ENCODE data around the gene PACRG.

The PACRG gene

GRCh38 chr6:162709431-162709830, 18.3 kb upstream of the PACRG start:
- DNase-seq (ENCODE audit: low read depth in 2 of 2, low spot score in 1 of 2) = no peak

DNA sequence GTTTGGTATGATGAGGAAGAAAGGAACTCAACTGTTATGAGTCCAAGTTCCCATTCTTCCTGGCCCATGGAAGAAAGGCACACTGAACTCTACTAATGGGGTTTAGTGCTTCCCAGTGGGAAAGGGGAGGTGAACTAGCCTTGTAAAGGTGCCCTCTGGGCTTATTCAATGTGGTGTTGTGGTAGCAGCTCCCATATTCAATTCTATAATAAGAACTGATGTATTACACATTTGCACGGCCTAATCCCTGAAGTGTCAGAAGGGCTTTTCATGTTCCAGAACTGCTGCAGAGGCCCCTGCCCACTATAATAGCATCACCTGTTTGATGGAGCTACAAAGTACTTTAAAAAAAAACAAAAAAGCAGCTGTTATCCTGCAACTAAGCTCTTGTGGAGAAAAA, 17.4 kb upstream of the PACRG start:
- no peak for DNase-seq (ENCODE audit: low read depth in 2 of 2, low spot score in 1 of 2)

GRCh38 chr6:162710936-162711335, 16.8 kb upstream of the PACRG start:
- no peak for DNase-seq (ENCODE audit: low read depth in 2 of 2, low spot score in 1 of 2)

DNA sequence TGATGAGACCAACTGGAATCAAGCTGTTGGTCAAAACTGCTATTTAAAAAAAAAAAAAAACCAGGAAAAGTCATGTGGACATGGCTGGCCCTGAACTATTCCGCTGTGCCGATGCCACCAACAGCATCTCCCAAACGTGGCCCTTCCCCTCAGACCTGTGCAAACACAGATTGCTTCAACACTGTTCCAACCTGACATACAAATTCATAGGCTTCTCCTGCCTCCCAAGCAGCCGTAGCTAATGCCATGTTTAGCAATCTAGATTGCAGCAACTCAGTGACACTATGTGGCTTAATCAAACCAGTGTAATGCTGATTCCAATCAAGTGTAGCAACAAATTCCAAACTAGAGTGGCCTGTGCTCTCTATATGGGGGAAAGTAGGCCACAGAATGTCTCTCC, 16.4 kb upstream of the PACRG start:
- DNase-seq (ENCODE audit: low read depth in 2 of 2, low spot score in 1 of 2) = no peak

GRCh38 chr6:162712694-162713093, 15.1 kb upstream of the PACRG start:
- no peak for DNase-seq (ENCODE audit: low read depth in 2 of 2, low spot score in 1 of 2)

GRCh38 chr6:162713974-162714780, 13.6 kb upstream of the PACRG start:
- no peak for DNase-seq (ENCODE audit: low read depth in 2 of 2, low spot score in 1 of 2)

DNA sequence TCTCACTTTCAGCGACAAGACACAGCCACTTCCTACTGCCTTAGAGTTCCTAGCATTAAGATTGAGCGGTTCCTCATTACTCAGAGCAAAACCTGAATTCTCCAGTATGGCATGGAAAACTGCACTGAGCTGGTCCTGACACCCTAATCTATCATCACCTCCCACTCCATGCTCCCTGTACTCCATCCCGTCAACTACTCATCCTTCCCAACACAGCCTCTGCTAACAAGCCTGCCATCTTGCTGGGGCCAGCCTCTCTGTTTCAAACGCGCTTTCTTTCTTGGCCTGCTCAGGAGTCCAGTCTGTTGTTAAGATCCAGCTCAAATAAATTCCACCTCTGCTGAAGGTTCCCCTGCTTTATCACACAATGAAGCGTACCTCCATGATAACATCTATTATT, 12.2 kb upstream of the PACRG start:
- no peak for DNase-seq (ENCODE audit: low read depth in 2 of 2, low spot score in 1 of 2)

- DNase-seq (ENCODE audit: low read depth in 2 of 2, low spot score in 1 of 2) = no peak
Observed at GRCh38 chr6:162719528-162719927, 8.2 kb upstream of the PACRG start.

DNA sequence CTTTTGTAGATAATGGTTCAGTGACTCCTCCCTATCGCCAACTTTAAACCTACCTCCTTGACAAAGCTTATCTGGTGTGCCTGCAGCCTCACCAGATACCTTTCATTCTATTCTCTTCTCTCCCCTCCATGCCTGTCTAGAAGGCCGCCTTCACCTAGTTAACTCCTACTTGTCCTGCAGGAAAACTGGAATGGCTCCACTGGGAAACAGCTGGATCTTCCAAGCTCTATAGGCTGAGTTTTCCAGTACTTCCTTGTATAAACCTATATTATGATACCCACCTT, 6.4 kb upstream of the PACRG start:
- DNase-seq (ENCODE audit: low read depth in 2 of 2, low spot score in 1 of 2) = no peak

DNA sequence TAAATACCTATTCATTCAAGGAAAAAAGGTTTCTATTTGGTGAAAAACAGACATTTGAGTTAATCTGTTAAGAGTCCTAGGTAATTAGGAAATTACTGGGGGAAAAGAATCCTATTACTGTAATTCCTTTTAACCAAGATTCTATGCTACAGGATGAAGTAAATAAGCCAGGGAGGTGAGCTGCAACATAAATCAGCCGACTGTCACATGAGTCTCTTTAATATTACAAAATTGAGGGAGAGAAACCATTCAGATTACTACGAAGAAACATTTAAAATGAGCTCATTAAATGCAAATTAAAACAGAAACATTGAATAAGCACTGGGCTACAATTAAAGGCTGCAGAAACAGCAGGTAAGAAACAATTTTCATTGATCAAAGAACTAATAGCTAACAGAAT, 5.5 kb upstream of the PACRG start:
- DNase-seq (ENCODE audit: low read depth in 2 of 2, low spot score in 1 of 2) = no peak

DNA sequence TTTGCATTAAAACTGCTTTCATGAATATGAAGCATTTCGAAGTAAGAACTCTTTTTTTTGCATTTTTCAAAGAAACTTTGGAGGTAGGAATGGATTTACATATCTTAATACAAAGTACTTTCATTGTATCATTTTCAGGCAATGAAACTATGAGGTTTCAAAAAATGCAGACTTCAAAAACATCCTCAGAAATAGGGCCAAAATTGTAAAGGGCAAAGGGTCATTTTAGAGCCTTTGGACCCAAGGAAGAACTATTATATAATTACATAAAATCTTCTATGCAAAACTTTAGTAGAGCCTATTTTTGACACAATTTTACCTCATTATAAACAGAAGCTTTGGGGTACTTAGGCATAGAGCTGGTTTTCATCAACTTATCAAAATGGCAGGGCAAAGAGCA, 5.1 kb upstream of the PACRG start:
- DNase-seq (ENCODE audit: low read depth in 2 of 2, low spot score in 1 of 2) = no peak

- DNase-seq (ENCODE audit: low read depth in 2 of 2, low spot score in 1 of 2) = no peak
Observed at GRCh38 chr6:162726947-162727321, 840 bp upstream of the PACRG start.

DNA sequence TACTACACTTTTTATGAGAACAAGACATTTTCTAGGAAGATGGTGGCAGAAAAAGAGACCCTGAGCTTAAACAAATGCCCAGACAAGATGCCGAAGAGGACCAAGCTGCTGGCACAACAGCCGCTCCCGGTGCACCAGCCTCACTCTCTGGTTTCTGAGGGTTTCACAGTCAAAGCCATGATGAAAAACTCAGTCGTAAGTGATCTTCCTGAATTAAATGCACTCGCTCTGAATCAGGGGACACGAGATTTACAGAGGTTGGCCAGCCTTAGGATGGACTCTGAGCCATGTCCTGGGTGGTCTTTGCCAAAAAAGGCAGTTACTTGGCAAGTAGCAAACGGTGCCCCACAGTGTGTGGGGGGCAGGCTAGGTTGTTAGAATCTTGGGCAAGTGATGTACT, 423 bp downstream of the PACRG start:
- DNase-seq (ENCODE audit: low read depth in 2 of 2, low spot score in 1 of 2) = no peak

GRCh38 chr6:162728706-162729105, 932 bp downstream of the PACRG start:
- DNase-seq (ENCODE audit: low read depth in 2 of 2, low spot score in 1 of 2) = no peak

- no peak for DNase-seq (ENCODE audit: low read depth in 2 of 2, low spot score in 1 of 2)
Observed at GRCh38 chr6:162730502-162730901, 2.7 kb downstream of the PACRG start.

DNA sequence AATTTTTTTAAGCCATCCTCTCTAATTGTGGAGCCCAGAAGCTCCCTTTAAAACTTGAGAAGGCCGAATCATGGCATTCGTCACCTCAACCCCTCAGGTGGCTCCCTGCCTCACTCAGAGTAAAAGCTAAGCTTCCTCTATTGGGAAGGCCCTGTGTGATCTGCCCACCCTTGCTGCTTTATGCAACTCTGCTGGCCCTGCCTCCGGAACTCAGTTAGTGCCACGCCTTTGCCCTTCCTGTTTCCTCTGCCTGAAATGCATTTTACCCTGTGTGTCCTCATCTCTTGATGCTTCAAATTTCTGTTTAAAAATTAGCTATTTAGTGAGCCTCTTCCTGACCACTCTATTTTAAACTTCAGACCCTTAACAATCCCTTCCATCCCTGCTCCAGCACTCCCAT, 5.7 kb downstream of the PACRG start:
- no peak for DNase-seq (ENCODE audit: low read depth in 2 of 2, low spot score in 1 of 2)

DNA sequence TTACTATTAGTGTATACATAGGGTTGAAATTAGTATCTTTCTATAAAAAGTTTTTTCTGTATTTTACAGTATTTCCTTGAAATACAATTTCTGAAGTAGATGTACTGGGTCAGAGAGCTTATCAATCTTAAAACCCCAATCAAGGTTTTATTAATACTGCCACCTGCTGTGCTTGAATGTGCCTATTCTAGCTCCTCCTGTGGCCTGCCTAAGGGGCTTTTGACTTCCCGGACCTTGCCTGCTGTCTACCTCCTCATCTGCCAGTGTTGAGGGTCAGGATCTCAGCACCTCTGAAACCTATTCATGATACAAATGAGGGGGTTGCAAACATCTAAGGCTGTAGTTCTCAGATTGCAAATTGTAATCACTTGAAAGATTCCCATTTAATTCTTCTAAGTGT, 9.2 kb downstream of the PACRG start:
- no peak for DNase-seq (ENCODE audit: low read depth in 2 of 2, low spot score in 1 of 2)

GRCh38 chr6:162750776-162751175, 23.0 kb downstream of the PACRG start:
- no peak for DNase-seq (ENCODE audit: low read depth in 2 of 2, low spot score in 1 of 2)

DNA sequence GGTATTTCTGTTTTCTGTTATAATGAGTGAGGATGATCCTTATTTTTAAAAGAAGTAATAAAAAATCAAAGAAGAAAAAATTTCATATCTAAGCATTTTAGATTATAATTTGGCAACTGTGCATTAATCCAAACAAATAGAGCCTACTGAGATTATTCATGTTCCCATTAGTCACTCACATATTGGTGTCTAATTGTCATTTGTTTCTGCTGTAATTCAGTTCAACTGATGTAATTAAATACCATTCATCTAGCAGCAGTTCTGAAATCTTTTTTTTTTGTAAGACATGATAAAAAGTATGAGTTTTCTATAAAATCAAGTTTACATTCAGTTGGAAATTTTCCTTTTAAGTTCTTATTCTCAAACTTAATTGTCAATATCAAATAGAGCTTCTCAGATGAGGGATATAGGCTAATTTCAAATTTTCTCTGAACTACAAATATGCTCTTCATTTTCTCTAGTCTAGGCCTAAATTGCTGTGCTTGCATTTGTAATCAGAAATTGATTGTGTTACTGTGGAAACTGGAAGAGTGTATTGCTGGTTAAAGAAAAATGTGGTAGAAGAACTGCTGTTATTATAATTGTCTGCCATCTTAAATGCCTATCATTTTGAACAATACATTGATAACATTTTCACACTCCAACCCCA, 23.6 kb downstream of the PACRG start:
- no peak for DNase-seq (ENCODE audit: low read depth in 2 of 2, low spot score in 1 of 2)

GRCh38 chr6:162753775-162754174, 26.0 kb downstream of the PACRG start:
- DNase-seq (ENCODE audit: low read depth in 2 of 2, low spot score in 1 of 2) = no peak

- no peak for DNase-seq (ENCODE audit: low read depth in 2 of 2, low spot score in 1 of 2)
Observed at GRCh38 chr6:162770136-162770535, 42.4 kb downstream of the PACRG start.

DNA sequence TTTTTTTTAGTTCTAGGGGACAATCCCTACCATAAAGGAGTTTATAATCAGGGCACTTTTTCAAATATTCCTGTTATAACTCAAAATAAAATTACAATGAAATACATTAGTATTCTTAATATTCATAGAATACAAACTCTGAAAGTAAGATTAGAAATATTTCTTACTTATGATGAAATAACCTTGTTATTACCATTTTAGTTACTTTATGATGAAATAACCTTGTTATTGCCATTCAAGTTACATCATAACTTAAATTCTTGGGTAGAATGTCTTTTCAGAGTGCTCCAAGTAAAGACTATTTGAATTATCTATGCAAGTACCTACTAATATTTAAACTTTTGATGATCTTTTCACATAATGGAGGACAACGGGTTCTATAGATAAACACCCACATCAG, 43.2 kb downstream of the PACRG start:
- DNase-seq (ENCODE audit: low read depth in 2 of 2, low spot score in 1 of 2) = no peak

- no peak for DNase-seq (ENCODE audit: low read depth in 2 of 2, low spot score in 1 of 2)
Observed at GRCh38 chr6:162772466-162772865, 44.7 kb downstream of the PACRG start.

Measured in stimulated activated CD8-positive, alpha-beta memory T cell treated with anti-CD3 and anti-CD28 coated beads, Interleukin-4, amount 100 ng/mL, for 1 hour (primary cell).